Measurements from ENCODE around the gene ZNF467.

The ZNF467 gene

DNA sequence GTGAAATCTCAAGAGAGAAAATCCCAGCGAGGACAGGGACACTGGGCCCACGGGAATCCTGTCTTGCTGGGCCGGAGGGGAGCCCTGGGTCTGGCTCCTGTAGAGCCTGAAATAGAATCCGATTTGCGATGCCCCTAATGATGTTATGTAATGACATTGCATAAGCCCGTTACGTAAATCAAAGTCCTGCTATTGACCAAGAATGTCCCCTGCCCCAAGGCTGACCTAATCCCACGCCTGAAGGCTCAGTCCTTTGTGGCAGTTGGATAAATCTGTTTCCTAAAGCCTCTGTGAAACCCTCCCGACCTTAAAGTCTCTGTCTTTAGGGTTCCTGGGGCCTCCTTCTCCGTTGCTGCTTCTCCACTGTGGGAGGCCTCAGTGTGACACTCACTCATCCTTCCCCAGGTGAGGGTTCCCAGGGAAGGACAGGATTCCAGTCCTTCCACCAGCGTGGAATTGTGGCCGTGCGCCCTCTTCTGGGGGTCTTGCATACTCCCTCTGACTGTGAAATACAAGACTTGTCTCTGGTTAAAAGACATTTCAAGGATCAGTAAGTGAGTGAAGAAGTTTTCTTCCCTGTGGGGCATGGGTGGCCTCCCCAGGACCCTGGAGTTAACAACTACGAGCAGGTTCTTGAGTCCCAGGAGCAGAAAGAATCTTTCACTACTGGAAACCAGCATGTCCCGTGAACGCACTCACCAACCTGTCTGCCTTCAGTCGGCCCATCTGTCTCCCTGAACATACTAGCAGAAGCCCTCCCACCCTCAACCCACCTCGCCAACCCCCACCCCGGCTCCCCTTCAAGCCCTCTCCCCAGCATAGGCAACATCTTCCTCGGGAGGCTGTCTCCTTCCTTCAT is 19.8 kb downstream of the ZNF467 start:
- H3K36me3 ChIP-seq = no peaks in the 10 kb centered on the region
- H3K27me3 ChIP-seq (ENCODE audit: insufficient read depth, low read depth, severe bottlenecking) = no peaks in the 10 kb centered on the region
- H3K9me3 ChIP-seq (ENCODE audit: severe bottlenecking) = peaks cover 4% of the 10 kb centered on the region
- DNase-seq = peak; percentile 89
- no peak overlapping the region for H3K4me3 ChIP-seq (ENCODE audit: low read depth, low read length)
- peak overlapping the region; percentile 63 for H3K27ac ChIP-seq
- TF ChIP-seq, protein P1, sequence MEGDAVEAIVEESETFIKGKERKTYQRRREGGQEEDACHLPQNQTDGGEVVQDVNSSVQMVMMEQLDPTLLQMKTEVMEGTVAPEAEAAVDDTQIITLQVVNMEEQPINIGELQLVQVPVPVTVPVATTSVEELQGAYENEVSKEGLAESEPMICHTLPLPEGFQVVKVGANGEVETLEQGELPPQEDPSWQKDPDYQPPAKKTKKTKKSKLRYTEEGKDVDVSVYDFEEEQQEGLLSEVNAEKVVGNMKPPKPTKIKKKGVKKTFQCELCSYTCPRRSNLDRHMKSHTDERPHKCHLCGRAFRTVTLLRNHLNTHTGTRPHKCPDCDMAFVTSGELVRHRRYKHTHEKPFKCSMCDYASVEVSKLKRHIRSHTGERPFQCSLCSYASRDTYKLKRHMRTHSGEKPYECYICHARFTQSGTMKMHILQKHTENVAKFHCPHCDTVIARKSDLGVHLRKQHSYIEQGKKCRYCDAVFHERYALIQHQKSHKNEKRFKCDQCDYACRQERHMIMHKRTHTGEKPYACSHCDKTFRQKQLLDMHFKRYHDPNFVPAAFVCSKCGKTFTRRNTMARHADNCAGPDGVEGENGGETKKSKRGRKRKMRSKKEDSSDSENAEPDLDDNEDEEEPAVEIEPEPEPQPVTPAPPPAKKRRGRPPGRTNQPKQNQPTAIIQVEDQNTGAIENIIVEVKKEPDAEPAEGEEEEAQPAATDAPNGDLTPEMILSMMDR (IDR thresholded peaks at IDR 0.05; ENCODE audit: low read depth, low read length) = peak; percentile 79

DNA sequence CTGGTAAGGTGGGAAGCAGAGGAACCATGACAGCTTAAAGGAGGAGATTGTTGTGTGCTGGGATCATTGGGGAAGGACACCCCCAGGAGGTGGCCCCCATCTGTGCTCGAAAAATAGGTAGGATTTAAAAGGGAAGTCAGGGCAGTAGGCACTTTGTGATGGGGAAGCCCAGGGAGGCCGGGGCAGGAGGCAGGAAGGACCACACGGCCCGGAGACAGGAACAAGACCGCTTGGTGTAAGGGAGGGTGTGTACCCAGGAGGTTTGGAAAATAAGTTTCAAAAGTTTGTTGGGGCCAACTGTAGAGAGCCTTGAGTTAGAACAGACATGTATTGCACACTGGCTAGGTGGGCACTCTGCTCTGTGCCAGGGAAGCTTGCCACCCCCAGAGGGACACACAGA is 20.7 kb downstream of the ZNF467 start:
- DNase-seq = no peak
- TF ChIP-seq, protein P1 (IDR thresholded peaks at IDR 0.05; ENCODE audit: low read depth, low read length) = no peak
- no peaks in the 10 kb centered on the region for H3K36me3 ChIP-seq
- no peak overlapping the region for H3K27ac ChIP-seq
- peaks cover 4% of the 10 kb centered on the region for H3K9me3 ChIP-seq (ENCODE audit: severe bottlenecking)
- H3K4me3 ChIP-seq (ENCODE audit: low read depth, low read length) = no peak overlapping the region
- no peaks in the 10 kb centered on the region for H3K27me3 ChIP-seq (ENCODE audit: insufficient read depth, low read depth, severe bottlenecking)

DNA sequence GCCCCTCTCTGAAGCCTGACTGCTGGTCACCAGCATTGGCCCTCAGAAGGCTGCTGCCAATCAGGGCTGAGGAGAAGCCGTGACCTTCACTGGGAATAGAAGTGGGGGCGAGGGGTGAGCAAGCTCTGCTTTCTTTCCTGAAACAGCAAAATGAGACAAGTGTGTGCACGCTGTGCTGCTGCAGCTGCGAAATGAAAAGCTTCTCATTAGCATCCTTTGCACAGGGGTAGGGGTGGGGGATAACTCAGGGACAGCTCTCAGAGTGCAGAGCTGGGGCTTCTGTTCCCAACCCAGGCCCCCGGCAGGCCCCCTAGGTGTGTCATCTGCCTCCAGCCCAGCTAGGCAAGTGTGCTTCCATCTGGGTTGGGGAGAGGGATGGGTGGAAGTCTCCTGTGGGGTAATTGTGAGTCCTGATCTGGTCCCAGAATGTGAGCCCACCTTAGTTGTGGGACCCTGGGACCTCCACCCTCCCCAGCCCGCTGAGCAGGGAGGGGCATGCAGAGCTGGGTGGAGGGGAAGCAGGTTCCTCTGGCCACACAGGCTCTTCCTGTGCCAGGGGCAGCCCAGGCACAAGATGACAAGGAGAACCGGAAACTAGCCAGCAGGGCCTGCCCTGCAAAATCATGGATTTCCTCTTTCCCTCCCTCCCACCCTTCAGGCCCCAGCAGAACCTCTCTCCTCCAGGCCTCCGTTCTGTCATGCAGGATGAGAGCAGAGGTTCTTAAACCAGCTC is 22.2 kb downstream of the ZNF467 start:
- Histone ChIP-seq H3K27ac (no peak overlapping the region), H3K4me3 (ENCODE audit: low read depth, low read length) (no peak overlapping the region), H3K27me3 (ENCODE audit: insufficient read depth, low read depth, severe bottlenecking) (no peaks in the 10 kb centered on the region), H3K9me3 (ENCODE audit: severe bottlenecking) (peaks cover 4% of the 10 kb centered on the region), H3K36me3 (no peaks in the 10 kb centered on the region)
- no peak for DNase-seq
- TF ChIP-seq, protein P1 (IDR thresholded peaks at IDR 0.05; ENCODE audit: low read depth, low read length) = no peak

DNA sequence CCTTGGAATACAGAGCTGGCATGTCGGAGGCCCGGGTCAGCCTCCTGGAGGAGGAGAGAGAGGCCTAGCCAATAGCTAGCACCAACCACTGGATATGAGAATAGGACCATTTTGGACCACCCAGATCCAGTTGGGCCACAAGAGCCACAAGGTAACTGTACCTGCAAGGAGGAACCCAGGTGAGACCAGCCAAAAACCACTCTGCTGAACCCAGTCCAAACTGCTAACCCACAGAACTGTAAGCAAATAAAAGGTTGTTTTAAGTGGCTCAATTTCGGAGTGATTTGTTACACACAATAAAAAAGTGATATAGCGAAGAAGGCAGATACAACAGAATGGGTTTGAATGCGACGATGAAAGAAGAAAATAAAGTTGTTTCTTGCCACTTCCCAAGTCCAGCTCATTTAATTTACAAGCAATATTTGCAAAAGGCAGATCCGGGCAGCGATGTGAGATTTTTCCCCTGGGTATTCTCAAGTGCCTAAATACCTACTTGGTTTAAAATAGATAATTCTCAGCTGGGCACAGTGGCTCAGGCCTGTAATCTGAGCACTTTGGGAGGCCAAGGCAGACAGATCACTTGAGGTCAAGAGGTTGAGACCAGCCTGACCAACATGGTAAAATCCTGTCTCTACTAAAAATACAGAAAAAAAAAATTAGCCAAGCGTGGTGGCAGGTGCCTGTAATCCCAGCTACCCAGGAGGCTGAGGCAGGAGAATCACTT is 23.1 kb downstream of the ZNF467 start:
- TF ChIP-seq, protein P1 (IDR thresholded peaks at IDR 0.05; ENCODE audit: low read depth, low read length) = no peak
- Histone ChIP-seq H3K27ac (no peak overlapping the region), H3K36me3 (no peaks in the 10 kb centered on the region), H3K9me3 (ENCODE audit: severe bottlenecking) (peaks cover 4% of the 10 kb centered on the region), H3K27me3 (ENCODE audit: insufficient read depth, low read depth, severe bottlenecking) (no peaks in the 10 kb centered on the region), H3K4me3 (ENCODE audit: low read depth, low read length) (no peak overlapping the region)
- no peak for DNase-seq

DNA sequence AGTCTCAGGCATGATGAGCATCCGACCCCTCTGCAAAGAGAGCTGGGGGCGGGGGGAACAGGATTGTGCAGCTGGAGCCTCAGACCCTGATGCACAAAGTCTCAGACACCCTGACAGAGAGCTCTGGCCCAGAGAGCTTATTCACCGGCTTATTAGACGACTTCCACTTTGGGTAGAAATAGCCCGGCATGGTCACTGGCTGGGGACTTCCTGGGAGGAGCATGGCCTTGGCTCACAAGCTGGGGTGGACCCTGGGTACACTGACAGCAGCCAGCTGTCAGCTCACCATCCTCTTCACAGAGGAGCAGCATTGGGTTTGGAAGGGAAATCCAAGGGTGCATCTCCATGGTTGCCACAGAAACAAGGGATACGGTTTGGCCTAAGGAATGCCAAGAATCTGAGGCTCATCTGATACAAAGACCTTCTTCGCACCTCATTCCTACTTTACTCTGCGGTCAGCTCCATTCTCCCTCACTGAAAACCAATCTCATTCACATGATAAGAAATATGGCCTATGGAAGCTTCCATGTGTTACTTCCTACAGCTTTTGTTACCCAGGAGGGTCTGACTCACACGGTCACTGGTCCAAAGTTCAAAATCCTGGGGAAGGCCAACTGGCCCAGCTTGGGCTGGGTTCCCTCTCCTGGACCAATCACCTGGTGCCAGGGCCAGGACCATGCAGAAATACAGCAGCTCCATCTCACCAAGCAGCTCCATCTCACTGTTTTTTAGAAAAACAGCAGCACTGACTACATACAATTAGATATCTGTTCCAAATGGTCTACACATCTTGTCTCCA is 25.1 kb downstream of the ZNF467 start:
- H3K27ac ChIP-seq = no peak overlapping the region
- peaks cover 4% of the 10 kb centered on the region for H3K9me3 ChIP-seq (ENCODE audit: severe bottlenecking)
- no peaks in the 10 kb centered on the region for H3K27me3 ChIP-seq (ENCODE audit: insufficient read depth, low read depth, severe bottlenecking)
- DNase-seq = no peak
- TF ChIP-seq, protein P1 (IDR thresholded peaks at IDR 0.05; ENCODE audit: low read depth, low read length) = no peak
- H3K36me3 ChIP-seq = no peaks in the 10 kb centered on the region
- H3K4me3 ChIP-seq (ENCODE audit: low read depth, low read length) = no peak overlapping the region

Measured in WERI-Rb-1 (cell line).